MM.1S (cell line): ENCODE data around the gene PDE6A.

ENCODE experiments used
- EZH2 ChIP-seq: fragments of 300-600 bp; sonication (generic); optimal IDR thresholded peaks from 2 replicates; pipeline ENCODE3; 2017; ENCODE audit warnings: low read depth, mild to moderate bottlenecking, antibody characterized with exemption, low read length, mixed read lengths
- TF ChIP-seq, protein P1 (sequence below): fragments of 300-600 bp; sonication (generic); IDR thresholded peaks from 2 replicates; pipeline ENCODE4 v1.5.1; 2016; ENCODE audit warnings: antibody characterized with exemption, low read length, mixed read lengths

GRCh38 chr5:149938279-149938678, 6.3 kb downstream of the PDE6A start:
- TF ChIP-seq, protein P1, sequence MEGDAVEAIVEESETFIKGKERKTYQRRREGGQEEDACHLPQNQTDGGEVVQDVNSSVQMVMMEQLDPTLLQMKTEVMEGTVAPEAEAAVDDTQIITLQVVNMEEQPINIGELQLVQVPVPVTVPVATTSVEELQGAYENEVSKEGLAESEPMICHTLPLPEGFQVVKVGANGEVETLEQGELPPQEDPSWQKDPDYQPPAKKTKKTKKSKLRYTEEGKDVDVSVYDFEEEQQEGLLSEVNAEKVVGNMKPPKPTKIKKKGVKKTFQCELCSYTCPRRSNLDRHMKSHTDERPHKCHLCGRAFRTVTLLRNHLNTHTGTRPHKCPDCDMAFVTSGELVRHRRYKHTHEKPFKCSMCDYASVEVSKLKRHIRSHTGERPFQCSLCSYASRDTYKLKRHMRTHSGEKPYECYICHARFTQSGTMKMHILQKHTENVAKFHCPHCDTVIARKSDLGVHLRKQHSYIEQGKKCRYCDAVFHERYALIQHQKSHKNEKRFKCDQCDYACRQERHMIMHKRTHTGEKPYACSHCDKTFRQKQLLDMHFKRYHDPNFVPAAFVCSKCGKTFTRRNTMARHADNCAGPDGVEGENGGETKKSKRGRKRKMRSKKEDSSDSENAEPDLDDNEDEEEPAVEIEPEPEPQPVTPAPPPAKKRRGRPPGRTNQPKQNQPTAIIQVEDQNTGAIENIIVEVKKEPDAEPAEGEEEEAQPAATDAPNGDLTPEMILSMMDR, result no peak
- TF ChIP-seq EZH2, result no peak
